ENCODE measurements around the gene CPA5. TPM values are rescaled to one million over a fixed set of nuclear protein-coding genes. Genes with fewer than 3 reads are reported as not detected.

The CPA5 gene
- total and polyA plus RNA-seq, 10 of the 15 experiments (the other 5 are each of a cell fraction or from before 2014, with no cell fraction given): 0.06 to 0.52 (median 0.29) TPM; not detected in 2

GRCh38 chr7:130410868-130411541 lies 66.4 kb downstream of the CPA5 start (continued):
- TF ChIP-seq KLF5 (IDR thresholded peaks at IDR 0.05; ENCODE audit: partially characterized antibody): no peak

GRCh38 chr7:130413201-130413600 lies 68.6 kb downstream of the CPA5 start:
- CTCF ChIA-PET: interaction anchor here (0.8 to 1.2 kb wide), 2 partner anchors 9 to 51 kb away, joined by 3 read pairs; no protein-coding TSS in a partner anchor
- SMC1A ChIA-PET (ENCODE audit: uncharacterized antibody, unreplicated experiment): interaction anchor here (1.2 to 1.4 kb wide), 2 partner anchors 9 to 14 kb away, joined by 3 to 5 read pairs; no protein-coding TSS in a partner anchor
- RAD21 ChIA-PET (ENCODE audit: unreplicated experiment): no interaction called here
- TF ChIP-seq ZNF274 (IDR thresholded peaks at IDR 0.05; ENCODE audit: insufficient read depth, insufficient read length) (no peak), EZH2 (IDR thresholded peaks at IDR 0.05; ENCODE audit: borderline replicate concordance, control insufficient read depth, low read depth, low read length) (no peak), DPF2 (IDR thresholded peaks at IDR 0.05) (no peak), NR2C1 (IDR thresholded peaks at IDR 0.05) (no peak), BACH1 (IDR thresholded peaks at IDR 0.05; ENCODE audit: borderline replicate concordance) (no peak), E2F4 (IDR thresholded peaks at IDR 0.05; ENCODE audit: low read depth, low read length) (no peak), SUPT20H (IDR thresholded peaks at IDR 0.05; ENCODE audit: borderline replicate concordance, control insufficient read depth, low read depth, low read length) (no peak), RELA (IDR thresholded peaks at IDR 0.05; ENCODE audit: borderline replicate concordance, partially characterized antibody) (no peak), CHD2 (IDR thresholded peaks at IDR 0.05; ENCODE audit: borderline replicate concordance, low read depth, low read length) (no peak), NFIC (IDR thresholded peaks at IDR 0.05; ENCODE audit: low read depth, low read length) (no peak), E4F1 (IDR thresholded peaks at IDR 0.05; ENCODE audit: borderline replicate concordance, partially characterized antibody) (no peak), ETV6 (conservative IDR thresholded peaks at IDR 0.05 in 1 of 2, IDR thresholded peaks at IDR 0.05 in 1 of 2; ENCODE audit: borderline replicate concordance in 1 of 2, low read depth in 1 of 2) (no peak), RAD51 (IDR thresholded peaks at IDR 0.05) (no peak)

More at GRCh38 chr7:130413201-130413600, 68.6 kb downstream of the CPA5 start:
- no peak overlapping the region for H3K27ac ChIP-seq (ENCODE audit: control insufficient read depth, insufficient read depth)
- no peak overlapping the region for H3K9ac ChIP-seq (ENCODE audit: control insufficient read depth, insufficient read depth, low read length)
- no peaks in the 10 kb centered on the region for H4K20me1 ChIP-seq (ENCODE audit: control insufficient read depth, insufficient read depth)
- no peaks in the 10 kb centered on the region for H3K4me1 ChIP-seq (ENCODE audit: control insufficient read depth, insufficient read depth, low read length)
- in situ Hi-C loops (cut with MboI): no loop called here
- ATAC-seq (no peak), DNase-seq (ENCODE audit: low read depth, low spot score) (no peak), FAIRE-seq (no peak)
- no peak overlapping the region for H3K4me3 ChIP-seq
- no peaks in the 10 kb centered on the region for H3K27me3 ChIP-seq (replicated peaks in 1 of 2; ENCODE audit: control insufficient read depth in 2 of 2, insufficient read depth in 2 of 2, low read length in 1 of 2)
- no TSS peak for BruUV-seq (replicated peaks)
- no peaks in the 10 kb centered on the region for H3K79me2 ChIP-seq (ENCODE audit: control insufficient read depth, insufficient read depth, low read length)
- POLR2A ChIA-PET: interaction anchor here (0.5 kb wide), 1 partner anchor 378 kb away, joined by 8 read pairs; no protein-coding TSS in a partner anchor
- H3K9me3 ChIP-seq (replicated peaks; ENCODE audit: control insufficient read depth, insufficient read depth, low read length): no peaks in the 10 kb centered on the region
- no peak overlapping the region for H2AFZ ChIP-seq (ENCODE audit: control insufficient read depth, low read depth, low read length)
- no peak overlapping the region for H3K4me2 ChIP-seq (ENCODE audit: control insufficient read depth, insufficient read depth)
- 97% methylated on average over 4 of the region's 4 CpGs for WGBS (ENCODE audit: insufficient coverage, insufficient replicate concordance, low lambda C conversion rate, missing lambda C conversion rate)
- peaks cover 0 to 5% of the 10 kb centered on the region in 2 experiments; a peak in 2 of 4 replicates for H3K36me3 ChIP-seq (ENCODE audit: control insufficient read depth in 2 of 2, insufficient read depth in 2 of 2, low read length in 1 of 2)
- intact Hi-C loops (cut with micrococcal nuclease; ENCODE audit: unreplicated experiment): no loop called here

Measured in GM12878 (cell line).